ENCODE data around the gene CACNG5.
A peak's percentile ranks its signal among the peaks of the same experiment; 100 is the strongest.

Gene CACNG5

DNA sequence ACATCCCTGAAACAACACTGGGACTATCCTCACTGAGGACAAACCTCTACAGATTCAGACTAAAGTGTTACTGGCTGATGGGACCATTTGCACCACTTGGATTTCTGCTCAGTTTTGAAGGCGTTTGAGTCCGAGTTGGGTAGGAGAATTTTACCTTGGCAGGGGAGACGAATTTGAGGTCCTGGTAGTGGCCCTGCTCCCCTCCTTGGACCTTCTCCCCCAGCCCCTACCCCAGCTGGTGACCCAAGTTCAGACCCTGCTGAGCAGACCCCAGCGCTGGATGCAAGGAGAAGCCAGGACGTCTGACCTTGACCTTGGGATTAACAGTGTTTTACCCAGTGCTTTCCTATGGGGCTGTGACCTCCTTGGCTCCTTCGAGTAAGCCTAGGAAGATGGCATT is 13.6 kb downstream of the CACNG5 start:
- no peak for TF ChIP-seq ZFX (IDR thresholded peaks at IDR 0.05)
- TF ChIP-seq, protein P1, sequence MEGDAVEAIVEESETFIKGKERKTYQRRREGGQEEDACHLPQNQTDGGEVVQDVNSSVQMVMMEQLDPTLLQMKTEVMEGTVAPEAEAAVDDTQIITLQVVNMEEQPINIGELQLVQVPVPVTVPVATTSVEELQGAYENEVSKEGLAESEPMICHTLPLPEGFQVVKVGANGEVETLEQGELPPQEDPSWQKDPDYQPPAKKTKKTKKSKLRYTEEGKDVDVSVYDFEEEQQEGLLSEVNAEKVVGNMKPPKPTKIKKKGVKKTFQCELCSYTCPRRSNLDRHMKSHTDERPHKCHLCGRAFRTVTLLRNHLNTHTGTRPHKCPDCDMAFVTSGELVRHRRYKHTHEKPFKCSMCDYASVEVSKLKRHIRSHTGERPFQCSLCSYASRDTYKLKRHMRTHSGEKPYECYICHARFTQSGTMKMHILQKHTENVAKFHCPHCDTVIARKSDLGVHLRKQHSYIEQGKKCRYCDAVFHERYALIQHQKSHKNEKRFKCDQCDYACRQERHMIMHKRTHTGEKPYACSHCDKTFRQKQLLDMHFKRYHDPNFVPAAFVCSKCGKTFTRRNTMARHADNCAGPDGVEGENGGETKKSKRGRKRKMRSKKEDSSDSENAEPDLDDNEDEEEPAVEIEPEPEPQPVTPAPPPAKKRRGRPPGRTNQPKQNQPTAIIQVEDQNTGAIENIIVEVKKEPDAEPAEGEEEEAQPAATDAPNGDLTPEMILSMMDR (conservative IDR thresholded peaks at IDR 0.05): no peak
- no peak overlapping the region for H3K27ac ChIP-seq

DNA sequence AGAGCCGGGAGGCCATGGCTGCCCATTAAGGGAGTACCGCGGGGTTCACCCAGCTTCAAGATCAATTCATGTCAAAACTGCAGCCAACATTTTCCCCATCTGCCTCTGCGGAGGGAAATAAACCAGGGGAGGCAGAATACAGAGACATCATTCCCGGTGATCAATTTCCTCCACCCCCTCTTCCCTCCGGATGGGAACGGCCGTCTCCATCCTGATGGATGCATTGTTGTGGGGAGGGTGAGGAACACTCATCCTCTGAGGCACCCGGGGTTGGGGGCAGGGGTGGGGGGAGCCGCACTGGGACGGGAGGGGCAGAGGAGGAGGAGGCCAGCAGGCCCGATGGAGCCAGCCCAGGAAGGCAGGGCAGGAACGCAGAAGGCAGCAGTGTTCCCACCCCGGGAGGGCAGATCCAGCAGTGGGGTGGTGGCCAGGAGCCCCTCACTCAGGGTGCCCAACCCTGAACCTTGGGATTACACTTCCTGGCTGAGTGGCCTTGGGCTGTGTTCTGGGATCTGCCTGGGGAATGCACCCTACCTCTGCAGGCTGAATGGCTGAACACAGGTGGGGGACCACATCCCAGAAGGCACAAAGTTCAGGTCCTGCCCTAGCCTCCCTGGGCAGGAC is 14.2 kb downstream of the CACNG5 start:
- TF ChIP-seq, protein P1 (conservative IDR thresholded peaks at IDR 0.05): no peak
- H3K27ac ChIP-seq: no peak overlapping the region

DNA sequence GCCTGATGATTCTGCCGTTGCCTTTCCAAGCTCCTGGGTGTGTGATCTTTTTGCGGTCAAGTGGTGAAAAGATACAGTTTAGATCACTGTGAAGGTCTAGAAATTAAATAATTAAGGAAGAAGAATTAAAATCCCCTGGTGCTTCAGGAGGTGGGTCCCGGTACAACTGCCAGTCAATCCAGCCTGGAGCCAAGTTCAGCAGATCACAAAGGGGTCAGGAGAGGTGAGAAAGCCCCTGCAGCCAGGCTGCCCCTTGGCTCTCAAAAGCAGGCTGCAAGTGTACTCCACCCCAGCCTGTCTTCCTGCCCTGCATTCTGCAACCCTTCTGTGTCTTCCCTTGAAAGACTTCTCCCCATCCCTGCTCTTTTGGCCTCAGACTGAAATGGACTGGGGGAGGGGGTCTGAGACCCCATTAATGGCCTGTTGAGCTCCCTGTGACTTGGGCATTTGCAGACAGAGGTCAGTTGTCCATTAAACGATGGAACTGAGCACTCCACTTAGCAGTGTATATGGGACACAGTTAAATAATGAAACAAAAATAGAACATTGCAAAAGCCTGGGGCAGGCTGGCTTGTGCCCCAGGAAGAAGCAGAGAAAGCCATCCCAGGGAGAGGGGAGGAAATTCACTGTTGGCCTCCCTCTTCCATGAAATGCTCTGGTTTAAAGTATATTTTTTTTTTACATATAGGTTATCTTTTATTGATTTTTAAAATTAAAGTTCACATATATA is 15.1 kb downstream of the CACNG5 start:
- TF ChIP-seq, protein P1 (conservative IDR thresholded peaks at IDR 0.05): no peak
- TF ChIP-seq ZFX (IDR thresholded peaks at IDR 0.05): no peak
- no peak overlapping the region for H3K27ac ChIP-seq

DNA sequence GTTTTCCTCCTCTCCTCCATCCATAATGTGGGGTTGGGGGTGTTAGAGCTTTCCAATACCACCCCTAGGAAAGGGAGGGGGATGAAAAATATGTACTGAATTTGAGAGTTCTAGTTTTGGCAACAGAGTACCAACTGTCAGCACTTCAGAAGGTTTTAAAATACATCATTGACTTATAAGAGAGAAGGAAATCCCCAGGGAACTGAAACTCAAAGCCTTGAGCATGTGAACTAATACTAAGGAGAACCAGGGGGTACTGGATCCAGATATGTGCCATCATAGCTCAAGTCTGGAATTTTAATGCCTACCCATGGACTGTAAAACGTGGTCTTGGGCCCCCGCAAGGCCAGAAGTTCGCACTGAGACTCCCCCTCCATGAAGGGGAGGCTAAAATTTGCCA is 15.8 kb downstream of the CACNG5 start:
- H3K27ac ChIP-seq: no peak overlapping the region
- TF ChIP-seq ZFX (IDR thresholded peaks at IDR 0.05): no peak
- TF ChIP-seq, protein P1 (conservative IDR thresholded peaks at IDR 0.05): no peak

DNA sequence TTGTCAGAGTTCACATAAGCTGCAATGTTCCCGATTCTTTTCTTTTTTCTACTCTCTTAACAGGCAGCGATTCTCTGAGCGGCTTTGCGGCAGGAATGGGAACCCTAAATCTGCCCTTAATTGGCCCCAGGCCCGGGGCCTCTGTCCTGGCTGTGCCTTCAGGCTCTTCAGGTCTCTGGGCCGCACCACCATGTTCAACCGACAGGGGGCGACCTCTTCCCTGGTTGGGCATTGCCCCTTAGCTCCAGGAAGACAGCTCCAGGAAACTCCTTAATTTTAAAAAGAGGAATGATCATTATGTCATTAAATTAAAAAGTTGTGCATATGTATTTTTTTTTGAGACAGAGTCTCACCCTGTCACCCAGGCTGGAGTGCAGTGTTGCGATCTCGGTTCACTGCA is 20.3 kb downstream of the CACNG5 start:
- TF ChIP-seq, protein P1 (conservative IDR thresholded peaks at IDR 0.05): peak; percentile 86
- no peak for TF ChIP-seq ZFX (IDR thresholded peaks at IDR 0.05)
- no peak overlapping the region for H3K27ac ChIP-seq

DNA sequence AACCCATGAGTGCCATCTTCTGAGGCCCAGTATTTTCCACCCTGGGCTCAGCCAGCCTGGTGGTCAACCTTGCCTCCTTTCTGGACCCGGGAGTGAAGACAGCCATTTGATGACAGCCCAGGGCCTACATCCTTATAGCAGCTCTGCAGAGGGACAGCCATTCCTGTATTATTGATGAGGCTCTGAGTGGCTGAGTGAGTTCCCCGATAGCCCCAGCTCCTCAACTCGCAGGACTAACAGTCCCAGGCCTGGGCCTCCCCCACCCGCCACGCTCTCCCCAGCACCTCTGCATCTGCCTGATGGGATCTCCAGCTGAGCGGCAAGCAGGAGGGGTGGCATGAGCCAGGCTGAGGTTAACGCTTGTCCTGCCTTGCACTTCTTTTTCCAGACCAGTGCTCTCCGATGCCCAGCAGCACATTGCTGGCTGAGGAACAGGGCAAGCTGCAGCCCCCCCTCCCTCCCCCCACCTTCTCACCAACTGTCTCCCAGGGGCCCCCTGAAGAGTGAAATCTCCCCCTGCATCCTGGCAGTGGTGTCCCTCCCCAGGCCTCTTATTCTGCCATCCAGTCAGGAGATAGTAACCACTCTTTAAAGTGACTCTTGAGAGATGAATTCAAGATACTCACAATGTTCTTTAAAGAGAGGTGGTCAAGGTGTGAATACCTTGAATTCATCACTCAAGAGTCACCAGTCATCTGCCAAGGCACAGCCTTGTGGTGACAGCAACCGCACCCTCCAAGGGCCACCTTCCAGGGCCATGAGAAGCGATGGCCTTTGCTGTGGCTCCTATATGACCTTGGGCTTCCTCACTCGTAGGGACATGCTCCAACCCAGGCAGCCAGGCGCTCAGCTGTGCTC is 23.5 kb downstream of the CACNG5 start:
- TF ChIP-seq, protein P1 (conservative IDR thresholded peaks at IDR 0.05): no peak
- no peak for TF ChIP-seq ZFX (IDR thresholded peaks at IDR 0.05)
- H3K27ac ChIP-seq: no peak overlapping the region

DNA sequence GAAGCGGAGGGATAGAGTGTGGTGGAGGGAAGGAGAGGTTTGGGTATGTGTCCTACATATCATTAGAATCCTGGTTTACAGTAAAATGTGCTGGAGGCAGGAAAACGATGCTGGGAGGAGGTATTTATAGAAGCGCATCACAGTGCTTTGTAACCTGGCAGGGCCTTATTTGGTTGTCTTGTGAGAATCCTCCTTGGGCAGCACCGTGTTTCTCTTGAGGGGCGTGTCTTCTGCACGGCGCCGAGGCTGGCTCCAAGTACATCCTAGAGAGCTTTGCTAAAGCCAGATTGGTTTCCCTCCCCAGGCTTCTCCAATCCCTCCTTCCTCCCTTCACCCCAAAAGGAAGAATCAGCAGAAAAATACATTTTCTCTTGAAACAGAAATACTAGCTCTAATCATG is 24.4 kb downstream of the CACNG5 start:
- H3K27ac ChIP-seq: no peak overlapping the region
- TF ChIP-seq ZFX (IDR thresholded peaks at IDR 0.05): no peak
- TF ChIP-seq, protein P1 (conservative IDR thresholded peaks at IDR 0.05): no peak

All from C4-2B (cell line).